Endometrium (tissue), 2 donors: ENCODE measurements around the gene TOX2.

Experiments
- FAIRE-seq: peaks from 2 replicates; lab custom pipeline; 2012; peaks lifted over from hg19 to GRCh38; lab: Jason Lieb, UNC
- donor health status: control.
- donor health status: control.

Gene TOX2

GRCh38 chr20:43959079-43959919 is 44.6 kb downstream of the TOX2 start:
- FAIRE-seq: no peak

- no peak for FAIRE-seq
Measured at GRCh38 chr20:43959920-43960227, 45.2 kb downstream of the TOX2 start.

GRCh38 chr20:43960231-43960630 is 45.6 kb downstream of the TOX2 start:
- FAIRE-seq: no peak

DNA sequence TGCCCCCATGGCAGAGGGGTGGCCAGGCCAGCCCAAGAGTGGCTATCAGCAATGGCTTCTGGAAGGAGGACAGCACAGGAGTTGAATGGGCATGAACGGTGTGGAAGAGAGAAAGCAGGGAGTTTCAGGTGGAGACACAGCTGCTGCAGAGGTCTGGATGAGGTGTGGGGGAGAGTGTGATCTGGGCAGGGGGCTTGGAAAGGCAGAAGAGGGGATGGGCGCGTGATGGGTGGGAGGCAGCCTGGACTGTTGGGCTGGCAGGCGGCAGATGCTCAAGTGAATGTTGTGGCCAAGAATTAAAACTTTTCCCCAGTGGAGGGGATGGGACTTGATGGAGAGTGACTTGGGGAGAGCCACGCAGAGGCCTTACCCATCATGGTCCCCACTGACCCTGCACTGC is 46.5 kb downstream of the TOX2 start:
- FAIRE-seq: no peak

DNA sequence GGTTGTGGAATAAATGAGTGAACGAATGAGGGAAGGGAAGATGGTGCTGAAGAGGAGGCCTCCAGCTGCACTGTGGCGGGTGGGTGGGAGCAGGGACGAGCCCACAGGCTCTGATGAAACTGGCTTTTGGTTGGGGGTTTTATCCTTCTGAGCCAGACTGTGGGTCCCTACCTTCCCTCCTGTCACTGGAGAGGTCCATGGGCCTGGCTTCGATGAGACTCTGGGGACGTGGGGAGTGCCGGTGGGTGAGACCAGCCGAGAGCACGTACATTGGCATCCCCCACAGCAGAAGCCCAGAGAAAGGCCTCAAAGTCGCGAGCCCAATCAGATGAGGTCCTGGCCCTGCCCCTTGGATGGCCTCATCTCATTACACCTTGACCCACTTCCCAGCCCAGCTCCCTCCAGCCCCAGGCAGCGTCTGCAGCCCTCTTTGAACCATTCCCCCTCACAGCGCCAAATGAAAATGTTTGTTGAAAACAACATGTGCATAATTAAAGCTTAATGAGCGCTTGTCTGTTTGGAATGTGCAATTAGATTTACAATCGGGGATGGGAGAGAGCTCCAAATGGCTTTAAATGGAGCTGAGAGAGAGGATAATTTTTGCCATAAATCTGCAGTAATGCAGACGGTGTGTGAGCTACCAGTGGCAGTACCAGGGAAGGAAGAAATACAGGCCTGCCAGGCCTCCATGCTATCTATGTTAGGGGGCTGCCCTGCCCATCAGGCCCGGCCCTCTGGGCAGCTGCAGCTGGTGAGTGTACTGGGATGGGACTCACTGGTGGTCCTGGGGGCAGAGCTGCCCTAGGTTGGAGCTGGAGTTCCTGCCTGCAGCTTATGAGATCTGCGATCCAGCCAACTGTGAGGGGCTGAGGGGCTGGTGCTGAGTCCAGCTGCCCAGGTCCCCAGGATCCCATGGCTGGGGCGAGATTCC is 47.2 kb downstream of the TOX2 start:
- FAIRE-seq: no peak

DNA sequence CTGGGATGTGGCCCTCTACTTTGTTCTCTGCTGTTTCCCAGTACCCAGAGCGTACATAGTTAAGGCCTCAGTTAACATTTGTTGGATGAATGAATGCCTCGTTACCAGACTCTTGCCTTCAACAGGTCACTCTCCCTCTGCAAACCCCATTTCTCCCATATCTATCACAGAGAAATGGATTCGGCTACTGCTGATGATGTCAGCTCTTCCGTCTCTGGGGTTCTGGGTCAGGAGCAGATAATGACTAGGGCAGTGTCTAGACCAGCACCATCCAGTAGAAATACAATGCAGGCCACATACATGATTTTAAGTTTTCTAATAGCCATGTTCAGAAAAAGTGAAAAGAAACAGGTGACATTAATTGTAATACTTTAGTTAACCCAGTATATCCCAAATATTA is 47.9 kb downstream of the TOX2 start:
- no peak for FAIRE-seq

- no peak for FAIRE-seq
Measured at GRCh38 chr20:43963233-43963632, 48.6 kb downstream of the TOX2 start.

- no peak for FAIRE-seq
Measured at GRCh38 chr20:43963872-43964791, 49.5 kb downstream of the TOX2 start.

DNA sequence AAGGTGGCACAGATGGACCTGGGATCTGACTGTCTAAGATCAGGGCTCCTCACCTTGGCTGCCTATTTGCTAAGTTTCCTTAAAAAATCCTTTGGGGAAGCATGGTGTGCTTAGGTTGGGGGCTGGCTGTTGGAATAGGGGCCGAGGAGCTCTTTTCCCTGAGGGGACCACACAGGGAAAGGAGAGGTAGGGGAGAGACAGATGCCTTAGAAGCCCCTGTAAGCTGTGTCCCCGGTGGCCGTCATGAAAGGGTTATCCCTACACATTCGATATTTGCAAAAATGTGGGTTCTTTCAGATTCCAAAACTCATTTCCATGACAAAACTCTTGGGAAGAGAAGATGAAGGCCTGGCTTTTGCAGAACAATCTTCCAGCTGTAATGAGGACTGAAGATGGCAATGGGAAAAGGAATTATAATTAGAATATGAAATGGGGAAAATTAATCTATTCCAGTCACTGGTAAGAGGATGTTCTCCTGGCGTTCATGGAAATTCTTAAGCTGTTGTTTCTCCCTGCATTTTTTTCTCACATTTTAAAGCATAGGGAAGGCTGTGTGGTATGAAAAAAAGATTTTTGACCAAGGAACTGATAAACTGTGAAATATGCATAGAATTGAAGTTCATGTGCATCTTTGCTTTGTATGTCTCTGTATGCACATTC is 53.8 kb downstream of the TOX2 start:
- no peak for FAIRE-seq

DNA sequence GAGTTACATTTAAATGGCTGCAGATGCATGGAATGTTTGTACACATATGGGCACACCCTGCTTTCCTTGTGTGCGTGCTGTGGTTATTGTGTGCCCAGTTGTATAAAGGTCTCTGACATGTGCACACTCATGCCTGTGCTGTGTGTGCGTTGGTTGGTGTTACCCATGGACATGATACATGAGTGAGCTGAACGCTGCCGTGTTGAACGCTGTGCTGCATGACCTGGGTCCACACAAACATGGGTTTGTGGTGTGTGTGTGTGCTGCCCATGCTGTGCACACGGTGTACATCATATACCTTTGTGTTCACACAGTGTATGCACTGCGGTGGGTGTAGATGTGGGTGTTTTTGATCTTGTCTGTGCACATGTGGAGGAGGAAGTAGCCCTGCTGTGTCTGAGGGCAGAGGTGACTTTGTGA is 54.4 kb downstream of the TOX2 start:
- FAIRE-seq: no peak

DNA sequence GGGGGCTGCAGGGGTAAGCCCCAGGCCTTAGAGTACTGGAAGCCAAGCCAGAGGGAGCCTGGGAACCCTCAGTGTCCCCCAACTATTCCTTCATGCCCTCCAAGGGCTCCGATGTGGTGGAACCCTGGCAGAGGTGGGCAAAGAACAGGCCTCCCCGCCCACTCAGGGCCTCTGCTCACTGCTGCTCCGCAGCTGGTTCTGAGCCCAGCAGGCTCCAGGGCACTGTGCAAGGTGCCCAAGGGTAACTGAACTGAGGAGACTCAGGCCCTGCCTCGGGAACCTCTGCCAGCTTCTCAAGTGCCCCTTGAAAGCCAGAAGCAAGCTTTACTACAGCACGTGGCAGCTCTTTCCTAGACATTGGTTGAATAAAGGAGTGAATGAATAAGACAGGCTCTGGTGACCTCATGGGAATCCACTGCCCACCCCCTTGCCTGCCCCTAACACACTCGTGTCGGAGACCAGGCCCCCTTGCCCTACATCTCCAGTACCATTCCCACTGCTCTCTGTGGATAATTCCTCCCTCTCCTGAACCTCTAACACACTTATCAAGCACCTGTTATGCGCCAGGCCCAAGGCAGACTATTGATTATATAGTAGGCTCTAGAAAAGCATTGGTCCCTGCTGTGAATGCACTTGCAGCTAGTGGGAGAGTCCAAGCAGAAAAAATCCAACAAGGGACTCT is 55.0 kb downstream of the TOX2 start:
- FAIRE-seq: no peak

DNA sequence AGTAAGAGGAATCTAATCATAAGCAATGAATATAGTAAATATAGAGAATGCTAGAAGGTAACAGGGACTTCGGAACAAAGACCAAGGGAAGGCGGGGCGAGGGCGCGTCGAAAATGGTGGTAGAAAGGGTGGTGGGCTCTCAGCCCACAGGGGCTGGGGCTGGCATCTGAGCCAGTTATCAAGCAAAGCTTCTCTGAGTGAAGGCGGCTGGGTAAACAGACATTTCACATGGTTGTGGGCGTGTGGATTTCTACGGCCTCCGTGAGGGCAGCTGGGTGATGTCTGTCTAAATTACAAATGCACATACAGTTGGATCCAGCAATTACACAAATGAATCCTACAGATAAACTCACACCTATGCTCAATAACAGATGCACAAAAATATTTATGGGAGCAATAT is 56.6 kb downstream of the TOX2 start:
- no peak for FAIRE-seq

DNA sequence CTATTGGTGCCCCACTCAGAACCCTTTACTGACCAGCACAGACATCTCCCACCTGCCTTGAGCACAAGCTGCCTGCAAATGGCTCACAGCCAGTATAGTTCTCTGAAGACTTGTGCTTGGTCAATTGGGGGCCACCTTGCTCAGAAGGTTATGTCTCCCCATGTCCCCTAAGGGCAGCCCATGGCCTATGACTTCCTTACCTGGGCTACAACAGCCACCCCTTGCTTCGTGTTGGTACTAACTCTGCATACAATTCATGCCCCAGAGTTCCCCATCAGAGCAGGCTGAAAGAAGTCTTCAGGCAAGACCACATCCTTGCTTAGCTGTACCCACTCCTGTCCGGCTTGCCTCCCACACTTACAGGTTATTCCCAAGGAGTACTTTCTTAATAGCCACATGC is 57.4 kb downstream of the TOX2 start:
- FAIRE-seq: no peak

GRCh38 chr20:43972692-43973091 is 58.0 kb downstream of the TOX2 start:
- FAIRE-seq: no peak

- no peak for FAIRE-seq
Measured at GRCh38 chr20:43973231-43973630, 58.6 kb downstream of the TOX2 start.

- FAIRE-seq: no peak
Measured at GRCh38 chr20:43973671-43974450, 59.2 kb downstream of the TOX2 start.

GRCh38 chr20:43974695-43975094 is 60.0 kb downstream of the TOX2 start:
- no peak for FAIRE-seq

GRCh38 chr20:43975096-43975768 is 60.6 kb downstream of the TOX2 start:
- FAIRE-seq: no peak

GRCh38 chr20:43976547-43976946 is 61.9 kb downstream of the TOX2 start:
- no peak for FAIRE-seq

DNA sequence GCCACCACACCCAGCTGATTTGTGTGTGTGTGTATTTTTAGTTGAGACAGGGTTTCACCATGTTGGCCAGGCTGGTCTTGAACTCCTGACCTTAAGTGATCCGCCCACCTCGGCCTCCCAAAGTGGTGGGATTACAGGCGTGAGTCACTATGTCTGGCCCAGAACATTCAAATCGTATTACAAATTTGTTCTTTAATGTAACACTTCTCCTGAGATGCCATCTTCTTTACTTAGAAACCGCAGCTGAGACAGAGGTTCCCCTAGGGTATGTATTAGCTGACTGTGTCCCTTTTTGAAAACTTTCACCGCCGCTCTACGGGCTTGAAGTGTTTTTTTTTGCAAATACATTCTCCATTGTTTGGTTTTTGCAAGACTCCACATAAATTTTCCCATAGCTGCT is 62.6 kb downstream of the TOX2 start:
- no peak for FAIRE-seq
